ENCODE measurements around the gene CNEP1R1. TPM values are rescaled to one million over a fixed set of nuclear protein-coding genes. Genes with fewer than 3 reads are reported as not detected.

The CNEP1R1 gene
- total RNA-seq, 1 experiment from 2014 or later = 22.0 TPM

GRCh38 chr16:50021544-50021943, 3.5 kb upstream of the CNEP1R1 start:
- intact Hi-C loops (cut with micrococcal nuclease) = loop anchor here (10.0 kb wide), 1 partner anchor 133 kb away; the partner anchor contains the start of gene TENT4B

GRCh38 chr16:50023641-50024040, 1.4 kb upstream of the CNEP1R1 start:
- H3K27me3 Mint-ChIP-seq (ENCODE audit: insufficient read depth, unreplicated experiment) = peaks cover 17% of the 10 kb centered on the region
- ChIA-PET CTCF (interaction anchor here (0.7 to 4.2 kb wide), 8 partner anchors 8 to 644 kb away, joined by 3 to 61 read pairs (median 10); partner anchors contain the start of gene HEATR3), POLR2A (interaction anchor here (1.8 to 2.8 kb wide), 2 partner anchors 14 to 42 kb away, joined by 9 to 23 read pairs; partner anchors contain the start of gene HEATR3)
- no peaks in the 10 kb centered on the region for H3K9me3 Mint-ChIP-seq (ENCODE audit: unreplicated experiment)
- no peak overlapping the region for H3K4me3 Mint-ChIP-seq (ENCODE audit: unreplicated experiment)
- peaks cover 16% of the 10 kb centered on the region for H3K36me3 Mint-ChIP-seq (ENCODE audit: insufficient read depth, unreplicated experiment)
- no TSS peak for BruUV-seq (replicated peaks)
- intact Hi-C loops (cut with micrococcal nuclease) = loop anchor here (2.0 to 10.0 kb wide), 3 partner anchors 131 to 641 kb away; partner anchors contain the start of gene TENT4B
- TF ChIP-seq CTCF (IDR thresholded peaks at IDR 0.05; ENCODE audit: unreplicated experiment) = no peak
- H3K4me1 Mint-ChIP-seq (ENCODE audit: insufficient read depth, unreplicated experiment) = peaks cover 5% of the 10 kb centered on the region
- DNase-seq (ENCODE audit: unreplicated experiment) = no peak
- no peak overlapping the region for H3K27ac Mint-ChIP-seq (ENCODE audit: low read depth, unreplicated experiment)

More at GRCh38 chr16:50021544-50021943, 3.5 kb upstream of the CNEP1R1 start:
- peaks cover 5% of the 10 kb centered on the region for H3K4me1 Mint-ChIP-seq (ENCODE audit: insufficient read depth, unreplicated experiment)
- no TSS peak for BruUV-seq (replicated peaks)
- ChIA-PET POLR2A (interaction anchor here (0.8 kb wide), 1 partner anchor 134 kb away, joined by 4 read pairs; no protein-coding TSS in a partner anchor), CTCF (interaction anchor here (1.3 kb wide), 2 partner anchors 18 to 188 kb away, joined by 4 to 5 read pairs; no protein-coding TSS in a partner anchor)
- H3K27ac Mint-ChIP-seq (ENCODE audit: low read depth, unreplicated experiment) = no peak overlapping the region
- TF ChIP-seq CTCF (IDR thresholded peaks at IDR 0.05; ENCODE audit: unreplicated experiment) = no peak
- H3K36me3 Mint-ChIP-seq (ENCODE audit: insufficient read depth, unreplicated experiment) = no peaks in the 10 kb centered on the region
- no peak overlapping the region for H3K4me3 Mint-ChIP-seq (ENCODE audit: unreplicated experiment)
- no peaks in the 10 kb centered on the region for H3K9me3 Mint-ChIP-seq (ENCODE audit: unreplicated experiment)
- DNase-seq (ENCODE audit: unreplicated experiment) = peak; percentile 9
- H3K27me3 Mint-ChIP-seq (ENCODE audit: insufficient read depth, unreplicated experiment) = peaks cover 17% of the 10 kb centered on the region

- Mint-ChIP-seq H3K9me3 (ENCODE audit: unreplicated experiment) (no peaks in the 10 kb centered on the region), H3K4me3 (ENCODE audit: unreplicated experiment) (peak overlapping the region; percentile 91), H3K27ac (ENCODE audit: low read depth, unreplicated experiment) (no peak overlapping the region), H3K27me3 (ENCODE audit: insufficient read depth, unreplicated experiment) (peaks cover 17% of the 10 kb centered on the region), H3K36me3 (ENCODE audit: insufficient read depth, unreplicated experiment) (peaks cover 20% of the 10 kb centered on the region), H3K4me1 (ENCODE audit: insufficient read depth, unreplicated experiment) (peaks cover 5% of the 10 kb centered on the region)
- no peak for TF ChIP-seq CTCF (IDR thresholded peaks at IDR 0.05; ENCODE audit: unreplicated experiment)
- BruUV-seq (replicated peaks) = no TSS peak
- POLR2A ChIA-PET = interaction anchor here (1.0 to 2.8 kb wide), 5 partner anchors 13 to 349 kb away, joined by 4 to 23 read pairs (median 4); partner anchors contain the start of gene HEATR3
- CTCF ChIA-PET = interaction anchor here (0.6 to 4.2 kb wide), 42 partner anchors 8 to 1552 kb away, joined by 3 to 61 read pairs (median 4); partner anchors contain the start of gene HEATR3
- DNase-seq (ENCODE audit: unreplicated experiment) = no peak
- intact Hi-C loops (cut with micrococcal nuclease) = loop anchor here (2.0 to 10.0 kb wide), 3 partner anchors 131 to 641 kb away; partner anchors contain the start of gene TENT4B
Measured at GRCh38 chr16:50024207-50024606, 818 bp upstream of the CNEP1R1 start.

GRCh38 chr16:50025537-50025931, 509 bp downstream of the CNEP1R1 start:
- Mint-ChIP-seq H3K4me1 (ENCODE audit: insufficient read depth, unreplicated experiment) (peaks cover 5% of the 10 kb centered on the region), H3K27ac (ENCODE audit: low read depth, unreplicated experiment) (peak overlapping the region; percentile 82), H3K27me3 (ENCODE audit: insufficient read depth, unreplicated experiment) (peaks cover 14% of the 10 kb centered on the region), H3K9me3 (ENCODE audit: unreplicated experiment) (no peaks in the 10 kb centered on the region), H3K36me3 (ENCODE audit: insufficient read depth, unreplicated experiment) (peaks cover 30% of the 10 kb centered on the region), H3K4me3 (ENCODE audit: unreplicated experiment) (peak overlapping the region; percentile 91)
- ChIA-PET POLR2A (interaction anchor here (0.6 to 2.8 kb wide), 22 partner anchors 9 to 688 kb away, joined by 3 to 23 read pairs (median 4); partner anchors contain the start of genes HEATR3 and TENT4B), CTCF (interaction anchor here (0.5 to 4.2 kb wide), 62 partner anchors 8 to 719 kb away, joined by 3 to 61 read pairs (median 4); partner anchors contain the start of gene HEATR3)
- no TSS peak for BruUV-seq (replicated peaks)
- TF ChIP-seq CTCF (IDR thresholded peaks at IDR 0.05; ENCODE audit: unreplicated experiment) = no peak
- peak; percentile 17 for DNase-seq (ENCODE audit: unreplicated experiment)
- intact Hi-C loops (cut with micrococcal nuclease) = loop anchor here (1.0 to 10.0 kb wide), 5 partner anchors 68 to 639 kb away; partner anchors contain the start of gene TENT4B

Data from MCF 10A (cell line).